Liver (tissue), 9 donors: Measurements from ENCODE around the gene NELL1. TPM values are rescaled to one million over a fixed set of nuclear protein-coding genes. Genes with fewer than 3 reads are reported as not detected.

Experiments used
- DNase-seq: peaks from one replicate; pipeline ENCODE4 v3.0.0-alpha.2; 2017; ENCODE audit warnings: low spot score
- H3K27ac ChIP-seq, 2 donors: one replicate each; pipeline ENCODE4 v1.7.0; 2013; ENCODE audit warnings: inconsistent platforms in 2 of 2, low read length in 2 of 2, control low read depth in 1 of 2, low read depth in 1 of 2, mild to moderate bottlenecking in 1 of 2
- H3K27me3 ChIP-seq, 4 donors: one replicate each; pipeline versions ENCODE4 v1.6.1 to v1.7.0; 2013; ENCODE audit warnings: low read length in 3 of 4, inconsistent platforms in 1 of 4, mild to moderate bottlenecking in 1 of 4, moderate library complexity in 1 of 4; ENCODE audit not compliant: control insufficient read depth in 4 of 4, insufficient read depth in 4 of 4
- H3K36me3 ChIP-seq, 4 donors: one replicate each; pipeline versions ENCODE4 v1.6.1 to v1.7.0; 2013; ENCODE audit warnings: low read length in 3 of 4, mild to moderate bottlenecking in 3 of 4, low read depth in 1 of 4, moderate library complexity in 1 of 4; ENCODE audit not compliant: control insufficient read depth in 4 of 4, insufficient read depth in 3 of 4
- H3K4me1 ChIP-seq, 4 donors: one replicate each; pipeline versions ENCODE4 v1.6.1 to v1.7.0; 2013; ENCODE audit warnings: low read length in 3 of 4, mild to moderate bottlenecking in 3 of 4, moderate library complexity in 1 of 4; ENCODE audit not compliant: control insufficient read depth in 4 of 4, insufficient read depth in 4 of 4
- H3K4me3 ChIP-seq, 3 donors: one replicate each; pipeline versions ENCODE4 v1.6.1 to v1.7.0; 2013; ENCODE audit warnings: low read length in 3 of 3, control low read depth in 1 of 3, low read depth in 1 of 3, mild to moderate bottlenecking in 1 of 3
- H3K9ac ChIP-seq, 2 donors: one replicate each; pipeline ENCODE4 v1.7.0; 2013; ENCODE audit warnings: low read length in 2 of 2, mild to moderate bottlenecking in 2 of 2, moderate library complexity in 2 of 2, control low read depth in 1 of 2, low read depth in 1 of 2
- H3K9me3 ChIP-seq, 4 donors: one replicate each; pipeline versions ENCODE4 v1.6.1 to v1.7.0; 2013; ENCODE audit warnings: low read length in 3 of 4; ENCODE audit not compliant: control insufficient read depth in 4 of 4
- ATF3 ChIP-seq: IDR thresholded peaks from 2 replicates; pipeline ENCODE4 v1.6.1; 2016; ENCODE audit warnings: antibody characterized with exemption
- CTCF ChIP-seq: fragments of 150-350 bp; IDR thresholded peaks from 2 replicates; pipeline ENCODE4 v1.5.1; 2017; ENCODE audit warnings: improper control_type of control experiment, low read depth, low read length; ENCODE audit not compliant: missing input control
- EGR1 ChIP-seq, 2 donors: IDR thresholded peaks; 2 replicates each; pipeline ENCODE4 v1.6.1; 2016 to 2018; ENCODE audit warnings: antibody characterized with exemption in 2 of 2, low read depth in 2 of 2
- FOXA1 ChIP-seq: IDR thresholded peaks from 2 replicates; pipeline ENCODE4 v1.6.1; 2016; ENCODE audit warnings: antibody characterized with exemption
- FOXA2 ChIP-seq: IDR thresholded peaks from 2 replicates; pipeline ENCODE4 v1.6.1; 2016; ENCODE audit warnings: antibody characterized with exemption
- GABPA ChIP-seq, 2 donors: IDR thresholded peaks in 1 of 2; conservative IDR thresholded peaks in 1 of 2; 2 replicates each; pipeline ENCODE4 v1.6.1; 2016; ENCODE audit warnings: antibody characterized with exemption in 2 of 2, mild to moderate bottlenecking in 1 of 2, moderate library complexity in 1 of 2
- HNF4A ChIP-seq, 2 donors: conservative IDR thresholded peaks; 2 replicates each; pipeline ENCODE4 v1.6.1; 2016; ENCODE audit warnings: antibody characterized with exemption in 2 of 2, mild to moderate bottlenecking in 2 of 2
- HNF4G ChIP-seq: IDR thresholded peaks from 2 replicates; pipeline ENCODE4 v1.6.1; 2016; ENCODE audit warnings: antibody characterized with exemption
- JUND ChIP-seq, 2 donors: IDR thresholded peaks; 2 replicates each; pipeline ENCODE4 v1.6.1; 2016; ENCODE audit warnings: antibody characterized with exemption in 2 of 2
- MAX ChIP-seq: IDR thresholded peaks from 2 replicates; pipeline ENCODE4 v1.6.1; 2016; ENCODE audit warnings: antibody characterized with exemption
- NR2F2 ChIP-seq: IDR thresholded peaks from 2 replicates; pipeline ENCODE4 v1.6.1; 2016; ENCODE audit warnings: antibody characterized with exemption
- RAD21 ChIP-seq, 2 donors: IDR thresholded peaks; 2 replicates each; pipeline ENCODE4 v1.6.1; 2016; ENCODE audit warnings: antibody characterized with exemption in 2 of 2, mild to moderate bottlenecking in 2 of 2
- REST ChIP-seq: IDR thresholded peaks from 2 replicates; pipeline ENCODE4 v1.6.1; 2016; ENCODE audit warnings: antibody characterized with exemption, mild to moderate bottlenecking
- RXRA ChIP-seq, 2 donors: IDR thresholded peaks; 2 replicates each; pipeline ENCODE4 v1.6.1; 2017 to 2018; ENCODE audit warnings: antibody characterized with exemption in 2 of 2, mild to moderate bottlenecking in 1 of 2
- SP1 ChIP-seq: IDR thresholded peaks from 2 replicates; pipeline ENCODE4 v1.6.1; 2018; ENCODE audit warnings: antibody characterized with exemption, mild to moderate bottlenecking
- TAF1 ChIP-seq: conservative IDR thresholded peaks from 2 replicates; pipeline ENCODE4 v1.6.1; 2016; ENCODE audit warnings: antibody characterized with exemption, mild to moderate bottlenecking
- YY1 ChIP-seq: IDR thresholded peaks from 2 replicates; pipeline ENCODE4 v1.6.1; 2016; ENCODE audit warnings: antibody characterized with exemption, mild to moderate bottlenecking
- ZBTB33 ChIP-seq: IDR thresholded peaks from 2 replicates; pipeline ENCODE4 v1.6.1; 2016; ENCODE audit warnings: antibody characterized with exemption
- WGBS: extraction: QIAGEN DNeasy Blood & Tissue Kit; methylation state at CpG from one replicate; pipeline ENCODE4 v1.1.7; 2013; 5-methylcytosine and 5-hydroxymethylcytosine counted together
- polyA plus RNA-seq, 2 donors: library from polyadenylated mRNA; stranded (reverse) in 1 of 2; unstranded in 1 of 2; fragments of 200-250 nt in 1 of 2; fragments of >200 nt in 1 of 2; fragmentation: Nextera tagmentation in 1 of 2; extraction: Ambion mirVana in 1 of 2; gene quantifications; one replicate each; pipeline versions ENCODE4 v1.2.1 to v1.2.3, GENCODE V29; 2013 to 2015
- total RNA-seq, 2 donors: library from RNA; depleted of rRNA; stranded (reverse); fragments of >200 nt; gene quantifications; one replicate each; pipeline ENCODE4 v1.2.3, GENCODE V29; 2014
- donor health status: healthy.
- donor health status: healthy.
- donor health status: healthy.
- donor health status: healthy.
- donor health status: healthy.

NELL1 gene
- total and polyA plus RNA-seq, 4 donors: not detected

- H3K4me1 ChIP-seq: no peaks in the 10 kb centered on the region
- TF ChIP-seq FOXA2 (no peak), MAX (no peak), NR2F2 (no peak), CTCF (no peak), TAF1 (no peak), JUND (IDR thresholded peaks at IDR 0.05) (no peak), EGR1 (IDR thresholded peaks at IDR 0.05; ENCODE audit: low read depth in 2 of 2) (no peak), HNF4G (no peak), GABPA (IDR thresholded peaks at IDR 0.05 in 1 of 2, conservative IDR thresholded peaks at IDR 0.05 in 1 of 2) (no peak), RXRA (IDR thresholded peaks at IDR 0.05) (no peak), REST (no peak), ATF3 (no peak), RAD21 (IDR thresholded peaks at IDR 0.05) (no peak), YY1 (no peak), ZBTB33 (no peak), SP1 (no peak), FOXA1 (no peak), HNF4A (conservative IDR thresholded peaks at IDR 0.05) (no peak)
- no peak overlapping the region for H3K9ac ChIP-seq
- H3K9me3 ChIP-seq: peaks cover 0 to 4% (median 0%) of the 10 kb centered on the region in 4 donors
- H3K36me3 ChIP-seq: no peaks in the 10 kb centered on the region
- no peak overlapping the region for H3K27ac ChIP-seq
- 84% methylated on average over 4 of the region's 4 CpGs for WGBS
- DNase-seq: no peak
- H3K27me3 ChIP-seq: peaks cover 0 to 2% (median 0%) of the 10 kb centered on the region in 4 donors
- H3K4me3 ChIP-seq: no peak overlapping the region
Observed at GRCh38 chr11:21494946-21495345, 825.6 kb downstream of the NELL1 start.
